ENCODE results near the gene FURIN. TPM values are rescaled to one million over a fixed set of nuclear protein-coding genes. Genes with fewer than 3 reads are reported as not detected.
A peak's percentile ranks its signal among the peaks of the same experiment; 100 is the strongest.

The FURIN gene
- total and polyA plus RNA-seq, 2 of the 8 experiments (the other 6 are each of a cell fraction or from before 2014, with no cell fraction given): 15.8 to 32.1 TPM

DNA sequence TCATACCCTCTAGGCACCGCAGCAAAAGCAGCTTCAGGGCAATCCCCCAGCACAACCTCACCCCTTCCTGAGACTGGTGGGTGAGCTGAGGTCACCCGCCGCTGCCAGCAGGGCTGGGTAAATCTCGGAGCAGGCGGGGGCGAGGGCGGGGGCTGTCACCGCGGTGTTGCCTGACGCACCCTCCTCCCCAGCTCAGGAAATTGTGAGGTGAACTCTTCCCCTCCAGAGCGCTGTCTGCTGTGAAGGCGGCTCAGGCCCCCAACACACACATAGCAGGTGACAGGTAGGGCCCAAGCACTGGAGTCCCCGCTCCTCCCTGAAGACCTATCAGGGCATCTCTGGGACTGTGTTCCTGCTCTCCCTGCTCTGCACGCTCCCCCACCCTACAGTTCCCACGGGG is 30.2 kb upstream of the FURIN start:
- no peaks in the 10 kb centered on the region for H3K79me1 ChIP-seq (ENCODE audit: low read depth, low read length)
- H4K20me1 ChIP-seq (replicated peaks in 1 of 2; ENCODE audit: control insufficient read depth in 1 of 2, insufficient read depth in 2 of 2, low read length in 2 of 2): no peaks in the 10 kb centered on the region
- no peaks in the 10 kb centered on the region for H3K36me3 ChIP-seq (ENCODE audit: control insufficient read depth in 2 of 4, insufficient read depth in 4 of 4, low read length in 3 of 4)
- H2BK20ac ChIP-seq (ENCODE audit: low read length): peak overlapping the region; percentile 99; the same call in 1 of the 2 replicates
- no peak overlapping the region for H3K56ac ChIP-seq (replicated peaks; ENCODE audit: insufficient read length, low read depth, low read length)
- peak overlapping the region; percentile 95 for H4K91ac ChIP-seq (replicated peaks; ENCODE audit: insufficient read length, low read length)
- H3K4me1 ChIP-seq (replicated peaks in 1 of 4; ENCODE audit: control insufficient read depth in 3 of 4, insufficient read depth in 4 of 4, low read length in 3 of 4): peaks cover 6 to 21% (median 18%) of the 10 kb centered on the region in 4 experiments
- H3K14ac ChIP-seq (ENCODE audit: insufficient read length): no peak overlapping the region
- DNase-seq (ENCODE audit: low read depth in 1 of 2, low spot score in 2 of 2) (no peak), FAIRE-seq (no peak)
- peak overlapping the region; percentile 14; the same call in 1 of the 2 replicates for H4K8ac ChIP-seq (ENCODE audit: extremely low read depth, insufficient read depth, low read length)
- WGBS, 2 experiments (ENCODE audit: extremely low coverage in 1 of 2, insufficient coverage in 1 of 2, insufficient read length in 1 of 2, insufficient replicate concordance in 2 of 2, low coverage in 1 of 2, low lambda C conversion rate in 2 of 2, missing lambda C conversion rate in 1 of 2): 94% methylated on average over 11 of the region's 15 CpGs; no CpG with 5 or more reads in 1 of the 2 experiments
- H3K18ac ChIP-seq (ENCODE audit: extremely low read depth, low read length): peak overlapping the region; percentile 13; the same call in 1 of the 2 replicates
- H3K9me3 ChIP-seq (ENCODE audit: insufficient read depth in 2 of 2, low read depth in 1 of 2, low read length in 1 of 2): no peaks in the 10 kb centered on the region
- no peaks in the 10 kb centered on the region; a peak in 1 of 7 replicates for H3K27me3 ChIP-seq (replicated peaks in 1 of 4; ENCODE audit: control insufficient read depth in 3 of 4, extremely low read depth in 1 of 4, insufficient read depth in 3 of 4, low read length in 3 of 4)
- peak overlapping the region; percentile 85; the same call in 1 of the 2 replicates for H2BK5ac ChIP-seq (ENCODE audit: low read depth, low read length)
- TF ChIP-seq TAF7 (optimal IDR thresholded peaks at IDR 0.05; ENCODE audit: borderline replicate concordance, low read depth, low read length) (no peak), MAFK (IDR thresholded peaks at IDR 0.05; ENCODE audit: low read depth, low read length) (no peak), RNF2 (IDR thresholded peaks at IDR 0.05; ENCODE audit: borderline replicate concordance, low read depth, low read length, missing control alignments, poor library complexity, severe bottlenecking) (no peak), TCF12 (IDR thresholded peaks at IDR 0.05; ENCODE audit: low read depth, low read length) (no peak), CBX8 (IDR thresholded peaks at IDR 0.05; ENCODE audit: borderline replicate concordance, low read depth, low read length) (no peak), KDM4A (IDR thresholded peaks at IDR 0.05; ENCODE audit: low read depth, low read length, severe bottlenecking) (no peak), USF2 (IDR thresholded peaks at IDR 0.05; ENCODE audit: low read length) (no peak), KDM5A (IDR thresholded peaks at IDR 0.05; ENCODE audit: low read length) (no peak), ASH2L (IDR thresholded peaks at IDR 0.05; ENCODE audit: low read length) (no peak), GTF2F1 (IDR thresholded peaks at IDR 0.05; ENCODE audit: borderline replicate concordance, low read depth, low read length) (no peak)
- peak overlapping the region; percentile 96; the same call in 1 of the 2 replicates for H2BK12ac ChIP-seq (ENCODE audit: low read depth, low read length)
- no peak overlapping the region for H3K4me3 ChIP-seq (ENCODE audit: extremely low read depth in 1 of 4, insufficient read depth in 2 of 4, low read depth in 3 of 4, low read length in 4 of 4)
- no peak overlapping the region for H2AK5ac ChIP-seq (ENCODE audit: low read depth, low read length)
- no peak overlapping the region for H3K4me2 ChIP-seq (ENCODE audit: insufficient read depth in 1 of 2, low read depth in 2 of 2, low read length in 2 of 2)
- H3K23ac ChIP-seq (ENCODE audit: insufficient read length): no peak overlapping the region
- no peak overlapping the region for H3K4ac ChIP-seq (replicated peaks; ENCODE audit: insufficient read length, low read depth, low read length)
- no peak overlapping the region for H3K9ac ChIP-seq (replicated peaks in 1 of 4; ENCODE audit: extremely low read depth in 1 of 4, low read depth in 3 of 4, low read length in 3 of 4)
- H2BK120ac ChIP-seq (replicated peaks; ENCODE audit: low read depth, low read length): peak overlapping the region; percentile 64
- no peak overlapping the region for H2AFZ ChIP-seq (ENCODE audit: low read length)
- no peak overlapping the region for H3K27ac ChIP-seq (ENCODE audit: low read depth, low read length)
- H3K23me2 ChIP-seq (ENCODE audit: low read depth, low read length): no peaks in the 10 kb centered on the region
- no peak overlapping the region for H4K5ac ChIP-seq (ENCODE audit: insufficient read length, low read depth, low read length)
- CTCF ChIA-PET (ENCODE audit: partially characterized antibody): interaction anchor here (2.6 kb wide), 1 partner anchor 95 kb away, joined by 15 read pairs; the partner anchor contains the start of gene HDDC3
- H2BK15ac ChIP-seq (ENCODE audit: low read length): peak overlapping the region; percentile 81; the same call in 1 of the 2 replicates
- no peaks in the 10 kb centered on the region for H3K79me2 ChIP-seq (ENCODE audit: control insufficient read depth in 1 of 2, insufficient read depth in 2 of 2, low read length in 2 of 2)
- POLR2A ChIA-PET (ENCODE audit: partially characterized antibody): interaction anchor here (0.7 to 1.4 kb wide), 4 partner anchors 13 to 94 kb away, joined by 3 read pairs; no protein-coding TSS in a partner anchor

All from H1 (cell line).